Tibial artery (tissue), 4 donors: ENCODE results near the gene LENG9.
"Not testable (repeated sequence)": the region's sequence is repeated elsewhere in the genome, so short reads cannot be mapped to it uniquely, and the experiment has no call there.

Experiments
- DNase-seq, 2 donors: peaks; one replicate each; pipeline ENCODE4 v3.0.0-alpha.2; 2019
- H3K27ac ChIP-seq, 2 donors: fragments of 200-600 bp; sonication (generic) in 1 of 2; 1 replicate in 1 of 2; 2 replicates in 1 of 2; pipeline ENCODE4 v1.5.1; 2018 to 2019; ENCODE audit warnings: mild to moderate bottlenecking in 1 of 2
- H3K27me3 ChIP-seq, 2 donors: fragments of 200-600 bp; sonication (generic) in 1 of 2; one replicate each; pipeline versions ENCODE4 v1.5.1 to v1.6.0; 2016 to 2019
- H3K36me3 ChIP-seq, 3 donors: fragments of 200-600 bp; sonication (generic) in 2 of 3; one replicate each; pipeline ENCODE4 v1.5.1; 2016 to 2019; ENCODE audit warnings: mild to moderate bottlenecking in 2 of 3
- H3K4me1 ChIP-seq, 4 donors: fragments of 200-600 bp; sonication (generic) in 2 of 4; 1 replicate in 3 of 4; 2 replicates in 1 of 4; pipeline ENCODE4 v1.5.1; 2016 to 2019
- H3K4me3 ChIP-seq, 2 donors: fragments of 200-600 bp; sonication (generic) in 1 of 2; 1 replicate in 1 of 2; 2 replicates in 1 of 2; pipeline ENCODE4 v1.5.1; 2018 to 2019; ENCODE audit warnings: mild to moderate bottlenecking in 2 of 2
- H3K9me3 ChIP-seq, 3 donors: fragments of 200-600 bp; sonication (generic) in 1 of 3; one replicate each; pipeline ENCODE4 v1.5.1; 2016 to 2019
- CTCF ChIP-seq, 2 experiments: fragments of 200-600 bp in 1 of 2; fragments of 450-650 bp in 1 of 2; IDR thresholded peaks; one replicate each; pipeline ENCODE4 v1.5.1; 2017 to 2019; ENCODE audit warnings: antibody characterized with exemption in 2 of 2, mild to moderate bottlenecking in 1 of 2, moderate library complexity in 1 of 2
- intact Hi-C: fragments of 100-400 bp; cut with DNase I; formaldehyde crosslinking; loops from one replicate; pipeline ENCODE4 v1.15.0; 2023; ENCODE audit warnings: low total_unique reads

The LENG9 gene

GRCh38 chr19:54449701-54450069 lies 13.9 kb downstream of the LENG9 start:
- H3K4me1 ChIP-seq, result peaks cover 0 to 43% (median 34%) of the 10 kb centered on the region in 4 donors
- peak overlapping the region; percentile 88 to 89 for H3K4me3 ChIP-seq
- no peaks in the 10 kb centered on the region for H3K9me3 ChIP-seq
- H3K27ac ChIP-seq, result peak overlapping the region; percentile 96 to 98
- no peak for DNase-seq
- TF ChIP-seq CTCF (IDR thresholded peaks at IDR 0.05), result no peak
- intact Hi-C loops, result no loop called here
- H3K36me3 ChIP-seq, result peaks cover 43 to 53% (median 47%) of the 10 kb centered on the region in 3 donors
- H3K27me3 ChIP-seq, result no peaks in the 10 kb centered on the region

- no peaks in the 10 kb centered on the region for H3K27me3 ChIP-seq
- peak within 1 kb of the TSS; percentile 88 to 89 for H3K4me3 ChIP-seq
- no peak for TF ChIP-seq CTCF (IDR thresholded peaks at IDR 0.05)
- peaks cover 0 to 43% (median 34%) of the 10 kb centered on the region in 4 donors for H3K4me1 ChIP-seq
- H3K27ac ChIP-seq, result peak within 1 kb of the TSS; percentile 96 to 98
- no peaks in the 10 kb centered on the region for H3K9me3 ChIP-seq
- H3K36me3 ChIP-seq, result peaks cover 40 to 52% (median 41%) of the 10 kb centered on the region in 3 donors
- DNase-seq, result peak; percentile 97 to 99
- intact Hi-C loops, result no loop called here
These were observed 14.5 kb downstream of the LENG9 start, which contains the start of gene LENG8 for GRCh38 chr19:54448774-54449700. Gene LENG8 (plus strand): TSS chr19:54449199. CDS start chr19:54451345, 2,146 bp downstream.

- Histone ChIP-seq H3K9me3 (no peaks in the 10 kb centered on the region), H3K4me3 (peak overlapping the region; percentile 88 to 89), H3K27me3 (no peaks in the 10 kb centered on the region), H3K36me3 (peaks cover 32 to 43% (median 32%) of the 10 kb centered on the region in 3 donors), H3K27ac (peak overlapping the region; percentile 96 to 98), H3K4me1 (peaks cover 0 to 43% (median 34%) of the 10 kb centered on the region in 4 donors)
- peak in 1 of 2 donors; percentile 61 for DNase-seq
- intact Hi-C loops, result no loop called here
- no peak for TF ChIP-seq CTCF (IDR thresholded peaks at IDR 0.05)
These were observed 15.4 kb downstream of the LENG9 start for GRCh38 chr19:54448040-54448773.

GRCh38 chr19:54446349-54446748 lies 17.2 kb downstream of the LENG9 start:
- Histone ChIP-seq H3K4me1 (peaks cover 0 to 30% (median 24%) of the 10 kb centered on the region in 4 donors), H3K36me3 (peaks cover 14 to 25% (median 19%) of the 10 kb centered on the region in 3 donors)
- H3K27ac ChIP-seq, H3K4me3 ChIP-seq, H3K27me3 ChIP-seq, DNase-seq, H3K9me3 ChIP-seq, intact Hi-C loops: not testable (repeated sequence)

- DNase-seq, result no peak
- intact Hi-C loops, result no loop called here
- H3K36me3 ChIP-seq, result peaks cover 6 to 19% (median 15%) of the 10 kb centered on the region in 3 donors
These were observed 18.8 kb downstream of the LENG9 start for GRCh38 chr19:54444737-54445136.

More at GRCh38 chr19:54444737-54445136, 18.8 kb downstream of the LENG9 start:
- Histone ChIP-seq H3K4me1 (peaks cover 0 to 13% (median 8%) of the 10 kb centered on the region in 4 donors), H3K27ac (no peak overlapping the region), H3K4me3 (no peak overlapping the region), H3K9me3 (no peaks in the 10 kb centered on the region), H3K27me3 (no peaks in the 10 kb centered on the region)
- TF ChIP-seq CTCF (IDR thresholded peaks at IDR 0.05), result no peak
